Activated naive CD8-positive, alpha-beta T cell treated with anti-CD3 and anti-CD28 coated beads, Interleukin-2, amount 10 ng/mL, durations not matched to agents 7 days and 5 days (primary cell): ENCODE results near the gene NWD2. TPM values are rescaled to one million over a fixed set of nuclear protein-coding genes. Genes with fewer than 3 reads are reported as not detected.
"Not testable (repeated sequence)": the region's sequence is repeated elsewhere in the genome, so short reads cannot be mapped to it uniquely, and the experiment has no call there.

Source experiments
- ATAC-seq: fragments of 150-1000 bp; cut with Tn5 transposase; one replicate; pipeline ENCODE4 v1.10.0; 2021; ENCODE audit warnings: low read depth, moderate library complexity
- POLR2A ChIA-PET: fragments of 350-600 bp; sonication (Branson Sonifier 250); formaldehyde crosslinking; loops from one replicate; lab custom pipeline; 2021; ENCODE audit warnings: antibody characterized with exemption; lab: Charles Lee
- DNase-seq: peaks from one replicate; pipeline ENCODE4 v3.0.0; 2021
- H3K27ac Mint-ChIP-seq: one replicate; pipeline ENCODE4 v1.8.0; 2022; ENCODE audit warnings: mild to moderate bottlenecking, mixed read lengths
- H3K27me3 Mint-ChIP-seq: one replicate; pipeline ENCODE4 v1.8.0; 2022; ENCODE audit warnings: mild to moderate bottlenecking, moderate library complexity, mixed read lengths
- H3K36me3 Mint-ChIP-seq: one replicate; pipeline ENCODE4 v1.8.0; 2021; ENCODE audit warnings: mild to moderate bottlenecking, mixed read lengths
- H3K4me1 Mint-ChIP-seq: one replicate; pipeline ENCODE4 v1.8.0; 2021; ENCODE audit warnings: mixed read lengths
- H3K4me3 Mint-ChIP-seq: one replicate; pipeline ENCODE4 v1.8.0; 2022; ENCODE audit warnings: mild to moderate bottlenecking, moderate library complexity, mixed read lengths
- H3K9me3 Mint-ChIP-seq: one replicate; pipeline ENCODE4 v1.8.0; 2021; ENCODE audit warnings: mixed read lengths
- total RNA-seq, 2 experiments: library from RNA; stranded (reverse); gene quantifications; one replicate each; pipeline ENCODE4 v1.2.3, GENCODE V29; 2021

The NWD2 gene
- total RNA-seq, 2 experiments from 2014 or later: not detected

- ATAC-seq: peak; percentile 68
These were observed 145.5 kb downstream of the NWD2 start for GRCh38 chr4:37389967-37390580.

DNA sequence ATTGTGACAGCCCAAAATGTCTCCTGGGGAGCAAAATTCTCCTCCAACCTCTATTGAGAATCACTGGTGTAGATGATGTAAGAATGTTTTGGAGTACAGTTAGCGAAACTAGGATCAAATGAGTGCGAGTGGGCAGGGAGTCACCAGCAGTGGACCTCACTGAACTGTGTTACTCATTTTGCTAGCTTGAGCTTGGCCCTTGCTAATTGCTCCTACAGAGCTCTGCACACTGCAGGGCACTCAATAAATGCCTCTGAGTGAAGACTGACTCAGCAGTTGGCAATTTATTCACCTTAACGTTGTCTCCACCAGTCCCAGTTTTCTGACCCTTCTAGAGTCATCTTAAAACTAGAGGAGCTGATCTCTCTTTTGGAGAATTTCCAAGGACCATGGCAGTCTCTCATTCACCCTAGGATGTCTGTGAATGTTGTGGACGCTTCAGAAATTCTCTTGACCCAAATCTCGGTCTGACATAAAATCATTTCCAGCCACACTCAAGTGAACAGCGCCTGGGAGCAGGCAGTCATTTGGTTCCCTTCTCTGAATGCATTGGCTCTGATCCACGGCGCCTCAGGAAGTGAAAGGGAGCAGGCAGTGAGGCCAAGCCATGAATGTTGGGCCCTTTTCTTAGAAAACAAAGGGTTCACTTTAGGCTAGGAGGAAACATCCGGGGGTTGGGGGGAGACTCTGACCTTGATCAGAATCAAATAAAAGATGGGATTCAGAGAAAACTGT lies 148.1 kb downstream of the NWD2 start:
- no peak overlapping the region for H3K4me3 Mint-ChIP-seq
- POLR2A ChIA-PET: no interaction called here
- H3K27ac Mint-ChIP-seq: no peak overlapping the region
- no peaks in the 10 kb centered on the region for H3K9me3 Mint-ChIP-seq
- ATAC-seq: no peak
- H3K4me1 Mint-ChIP-seq: no peaks in the 10 kb centered on the region
- DNase-seq: no peak
- peaks cover 7% of the 10 kb centered on the region for H3K27me3 Mint-ChIP-seq
- H3K36me3 Mint-ChIP-seq: no peaks in the 10 kb centered on the region

More at GRCh38 chr4:37389967-37390580, 145.5 kb downstream of the NWD2 start:
- H3K27ac Mint-ChIP-seq: no peak overlapping the region
- no peaks in the 10 kb centered on the region for H3K9me3 Mint-ChIP-seq
- peaks cover 8% of the 10 kb centered on the region for H3K27me3 Mint-ChIP-seq
- H3K4me1 Mint-ChIP-seq: no peaks in the 10 kb centered on the region
- DNase-seq: peak; percentile 28
- H3K4me3 Mint-ChIP-seq: no peak overlapping the region
- H3K36me3 Mint-ChIP-seq: no peaks in the 10 kb centered on the region
- POLR2A ChIA-PET: no interaction called here

- H3K36me3 Mint-ChIP-seq: no peaks in the 10 kb centered on the region
- ATAC-seq: no peak
- H3K27me3 Mint-ChIP-seq: peaks cover 7% of the 10 kb centered on the region
- H3K4me3 Mint-ChIP-seq: no peak overlapping the region
- H3K9me3 Mint-ChIP-seq: no peaks in the 10 kb centered on the region
- DNase-seq: no peak
- no peaks in the 10 kb centered on the region for H3K4me1 Mint-ChIP-seq
- POLR2A ChIA-PET: no interaction called here
- no peak overlapping the region for H3K27ac Mint-ChIP-seq
These were observed 148.8 kb downstream of the NWD2 start for GRCh38 chr4:37393321-37393720.

GRCh38 chr4:37393889-37394288 lies 149.3 kb downstream of the NWD2 start:
- no peaks in the 10 kb centered on the region for H3K9me3 Mint-ChIP-seq
- peaks cover 7% of the 10 kb centered on the region for H3K27me3 Mint-ChIP-seq

DNA sequence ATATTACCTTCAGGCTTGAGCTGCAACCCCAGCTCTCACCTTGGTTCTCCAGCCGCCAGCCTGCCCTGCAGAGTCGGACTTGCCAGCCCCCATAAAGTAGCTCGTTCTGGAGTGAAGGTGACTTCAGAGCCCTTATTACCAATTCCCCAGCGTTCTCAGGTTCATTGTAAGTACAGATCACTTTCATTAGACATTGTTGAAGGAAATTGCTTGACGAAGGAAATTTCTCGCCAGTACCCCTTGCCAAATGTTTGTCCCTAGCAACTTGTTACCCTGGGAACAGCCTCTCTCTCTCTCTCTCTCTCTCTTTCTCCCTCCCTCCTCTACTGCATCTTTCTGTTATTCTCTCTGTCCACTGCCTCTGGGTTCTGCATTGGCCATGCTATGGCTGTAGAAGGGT lies 153.0 kb downstream of the NWD2 start:
- H3K36me3 Mint-ChIP-seq: no peaks in the 10 kb centered on the region
- POLR2A ChIA-PET: no interaction called here
- H3K4me1 Mint-ChIP-seq: no peaks in the 10 kb centered on the region
- H3K27ac Mint-ChIP-seq: no peak overlapping the region
- DNase-seq (no peak), ATAC-seq (no peak)
- no peaks in the 10 kb centered on the region for H3K9me3 Mint-ChIP-seq
- H3K4me3 Mint-ChIP-seq: no peak overlapping the region
- peaks cover 2% of the 10 kb centered on the region for H3K27me3 Mint-ChIP-seq

More at GRCh38 chr4:37393889-37394288, 149.3 kb downstream of the NWD2 start:
- Mint-ChIP-seq H3K36me3 (no peaks in the 10 kb centered on the region), H3K4me3 (no peak overlapping the region), H3K27ac (no peak overlapping the region), H3K4me1 (no peaks in the 10 kb centered on the region)
- POLR2A ChIA-PET: no interaction called here
- no peak for ATAC-seq
- no peak for DNase-seq

GRCh38 chr4:37400241-37400881 lies 155.8 kb downstream of the NWD2 start:
- no peak for DNase-seq
- POLR2A ChIA-PET: no interaction called here
- Mint-ChIP-seq H3K27me3 (peaks cover 8% of the 10 kb centered on the region), H3K36me3 (no peaks in the 10 kb centered on the region), H3K4me3 (no peak overlapping the region), H3K9me3 (no peaks in the 10 kb centered on the region), H3K27ac (no peak overlapping the region), H3K4me1 (no peaks in the 10 kb centered on the region)
- ATAC-seq: no peak

- POLR2A ChIA-PET, H3K36me3 Mint-ChIP-seq: not testable (repeated sequence)
These were observed 163.6 kb downstream of the NWD2 start for GRCh38 chr4:37407938-37408826.

DNA sequence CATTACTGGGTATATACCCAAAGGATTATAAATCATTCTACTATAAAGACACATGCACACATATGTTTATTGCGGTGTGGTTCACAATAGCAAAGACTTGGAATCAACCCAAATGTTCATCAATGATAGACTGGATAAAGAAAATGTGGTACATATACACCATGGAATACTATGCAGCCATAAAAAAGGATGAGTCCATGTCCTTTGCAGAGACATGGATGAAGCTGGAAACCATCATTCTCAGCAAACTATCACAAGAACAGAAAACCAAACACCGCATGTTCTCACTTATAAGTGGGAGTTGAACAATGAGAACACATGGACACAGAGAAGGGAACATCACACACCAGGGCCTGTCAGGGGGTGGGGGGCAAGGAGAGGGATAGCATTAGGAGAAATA lies 169.1 kb downstream of the NWD2 start:
- H3K4me3 Mint-ChIP-seq, POLR2A ChIA-PET, H3K27me3 Mint-ChIP-seq, H3K36me3 Mint-ChIP-seq, H3K27ac Mint-ChIP-seq, ATAC-seq, DNase-seq, H3K4me1 Mint-ChIP-seq, H3K9me3 Mint-ChIP-seq: not testable (repeated sequence)

More at GRCh38 chr4:37407938-37408826, 163.6 kb downstream of the NWD2 start:
- H3K27me3 Mint-ChIP-seq: peaks cover 15% of the 10 kb centered on the region
- not testable (repeated sequence) for H3K4me1 Mint-ChIP-seq, ATAC-seq, H3K9me3 Mint-ChIP-seq, DNase-seq, H3K4me3 Mint-ChIP-seq, H3K27ac Mint-ChIP-seq

DNA sequence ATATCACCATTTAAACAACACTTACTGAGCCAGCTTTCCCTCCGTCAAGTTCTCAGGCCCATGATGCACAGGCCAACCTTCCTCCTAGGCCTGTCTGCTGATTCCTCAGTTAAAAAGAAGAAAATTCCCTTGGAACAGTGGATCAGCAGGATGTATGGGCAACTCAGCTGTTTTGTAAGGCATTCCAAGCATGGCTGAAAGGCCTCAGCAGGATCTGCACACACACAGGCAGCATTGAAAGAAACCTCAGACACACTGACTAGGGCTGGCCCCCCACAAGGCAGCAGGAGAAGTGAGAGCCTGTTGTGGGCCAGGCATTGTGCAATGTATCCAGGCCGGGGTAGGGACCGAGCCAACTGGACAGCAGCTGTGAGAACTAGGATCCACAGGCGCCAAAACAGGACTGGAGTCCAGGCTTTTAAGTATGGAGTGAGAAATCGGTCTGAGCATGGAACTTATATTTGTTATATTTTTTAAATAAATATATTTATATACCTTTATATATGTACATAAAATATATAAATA lies 171.4 kb downstream of the NWD2 start:
- no peak for ATAC-seq
- no peaks in the 10 kb centered on the region for H3K4me1 Mint-ChIP-seq

DNA sequence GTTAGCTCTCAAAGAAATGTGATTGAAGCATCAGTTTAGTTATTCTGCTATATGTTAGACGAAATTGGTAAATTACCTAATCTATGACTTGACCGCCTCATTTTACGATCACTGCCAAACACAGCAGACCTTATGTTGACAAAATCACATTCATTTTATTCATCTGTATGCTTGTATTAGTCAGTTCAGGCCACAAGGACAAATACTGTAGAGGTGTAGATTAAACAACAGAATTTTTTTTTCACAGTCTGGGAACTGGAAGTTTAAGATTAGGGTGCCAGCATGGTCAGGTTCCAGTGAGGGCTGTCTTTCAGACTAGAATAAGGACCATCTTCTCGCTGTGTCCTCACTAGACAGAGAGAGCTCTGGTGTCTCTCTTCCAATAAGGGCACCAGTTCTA lies 177.1 kb downstream of the NWD2 start:
- no peak overlapping the region for H3K27ac Mint-ChIP-seq
- H3K36me3 Mint-ChIP-seq: no peaks in the 10 kb centered on the region
- DNase-seq: no peak

More for the DNA sequence above, 171.4 kb downstream of the NWD2 start:
- Mint-ChIP-seq H3K27ac (no peak overlapping the region), H3K9me3 (peaks cover 2% of the 10 kb centered on the region), H3K36me3 (no peaks in the 10 kb centered on the region), H3K4me3 (no peak overlapping the region), H3K27me3 (peaks cover 4% of the 10 kb centered on the region)
- POLR2A ChIA-PET: no interaction called here
- DNase-seq: no peak

GRCh38 chr4:37422102-37422501 lies 177.6 kb downstream of the NWD2 start:
- DNase-seq: no peak
- POLR2A ChIA-PET: no interaction called here
- no peak for ATAC-seq
- H3K27ac Mint-ChIP-seq: no peak overlapping the region
- H3K4me1 Mint-ChIP-seq: no peaks in the 10 kb centered on the region
- H3K9me3 Mint-ChIP-seq: no peaks in the 10 kb centered on the region
- peaks cover 27% of the 10 kb centered on the region for H3K27me3 Mint-ChIP-seq
- H3K36me3 Mint-ChIP-seq: no peaks in the 10 kb centered on the region
- no peak overlapping the region for H3K4me3 Mint-ChIP-seq

More for the DNA sequence above, 177.1 kb downstream of the NWD2 start:
- no peaks in the 10 kb centered on the region for H3K4me1 Mint-ChIP-seq
- ATAC-seq: no peak
- peaks cover 26% of the 10 kb centered on the region for H3K27me3 Mint-ChIP-seq
- H3K4me3 Mint-ChIP-seq: no peak overlapping the region
- POLR2A ChIA-PET: no interaction called here
- no peaks in the 10 kb centered on the region for H3K9me3 Mint-ChIP-seq

GRCh38 chr4:37422638-37423037 lies 178.1 kb downstream of the NWD2 start:
- no peak overlapping the region for H3K27ac Mint-ChIP-seq
- no peaks in the 10 kb centered on the region for H3K36me3 Mint-ChIP-seq
- peaks cover 28% of the 10 kb centered on the region for H3K27me3 Mint-ChIP-seq
- no peak for DNase-seq
- no peaks in the 10 kb centered on the region for H3K4me1 Mint-ChIP-seq
- ATAC-seq: no peak
- H3K9me3 Mint-ChIP-seq: no peaks in the 10 kb centered on the region
- POLR2A ChIA-PET: no interaction called here
- H3K4me3 Mint-ChIP-seq: no peak overlapping the region

- H3K36me3 Mint-ChIP-seq: no peaks in the 10 kb centered on the region
- H3K27ac Mint-ChIP-seq: no peak overlapping the region
- H3K4me1 Mint-ChIP-seq: no peaks in the 10 kb centered on the region
- H3K27me3 Mint-ChIP-seq: peaks cover 28% of the 10 kb centered on the region
- H3K9me3 Mint-ChIP-seq: no peaks in the 10 kb centered on the region
- POLR2A ChIA-PET: no interaction called here
- H3K4me3 Mint-ChIP-seq: no peak overlapping the region
- no peak for DNase-seq
- ATAC-seq: no peak
These were observed 178.8 kb downstream of the NWD2 start for GRCh38 chr4:37423310-37423709.
